ENCODE data around the gene LPIN1.
"Not testable (repeated sequence)": the region's sequence is repeated elsewhere in the genome, so short reads cannot be mapped to it uniquely, and the experiment has no call there.

Gene LPIN1

DNA sequence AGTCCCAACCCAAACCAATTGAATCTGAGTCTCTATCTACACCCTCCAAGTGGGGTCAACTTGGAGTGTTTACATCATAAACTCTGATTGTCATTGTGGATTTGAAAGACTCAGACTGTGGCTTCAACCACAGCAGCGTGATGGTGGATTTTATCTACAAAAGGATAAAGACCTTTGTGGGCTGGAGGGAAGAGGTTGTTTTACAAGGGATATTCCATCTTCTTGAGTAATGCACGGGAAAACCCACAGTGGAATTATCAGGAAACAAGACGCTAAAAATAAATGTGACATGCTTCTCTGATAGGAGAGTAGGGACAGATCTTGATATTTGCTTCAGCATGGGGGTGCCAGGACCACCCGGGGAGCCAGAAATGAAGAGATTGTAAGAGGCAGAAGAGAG lies 93.5 kb downstream of the LPIN1 start:
- DNase-seq: no peak

DNA sequence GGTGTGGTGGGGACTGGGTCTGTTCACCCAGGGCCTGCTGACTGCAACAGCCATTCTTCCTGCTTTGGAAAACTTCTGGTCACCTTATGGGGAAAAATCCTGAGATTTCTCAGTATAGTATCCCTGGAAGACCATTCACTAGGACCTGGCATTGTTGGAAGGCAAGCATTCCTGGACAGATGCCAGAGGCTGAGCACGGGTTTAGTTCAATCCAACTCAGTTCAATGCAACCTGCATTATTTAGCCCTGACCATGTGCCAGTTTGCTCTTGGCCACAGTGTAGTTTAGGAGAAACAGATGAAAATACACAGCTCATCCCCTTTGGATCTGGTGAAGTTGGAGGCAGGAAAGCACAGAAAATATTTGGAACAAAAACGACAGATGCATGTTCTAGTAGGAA lies 95.9 kb downstream of the LPIN1 start:
- no peak for DNase-seq

DNA sequence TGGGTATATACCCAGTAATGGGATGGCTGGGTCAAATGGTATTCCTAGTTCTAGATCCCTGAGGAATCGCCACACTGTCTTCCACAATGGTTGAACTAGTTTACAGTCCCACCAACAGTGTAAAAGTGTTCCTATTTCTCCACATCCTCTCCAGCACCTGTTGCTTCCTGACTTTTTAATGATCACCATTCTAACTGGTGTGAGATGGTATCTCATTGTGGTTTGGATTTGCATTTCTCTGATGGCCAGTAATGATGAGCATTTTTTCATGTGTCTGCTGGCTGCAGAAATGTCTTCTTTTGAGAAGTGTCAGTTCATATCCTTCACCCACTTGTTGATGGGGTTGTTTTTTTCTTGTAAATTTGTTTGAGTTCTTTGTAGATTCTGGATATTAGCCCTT lies 98.4 kb downstream of the LPIN1 start:
- not testable (repeated sequence) for DNase-seq

DNA sequence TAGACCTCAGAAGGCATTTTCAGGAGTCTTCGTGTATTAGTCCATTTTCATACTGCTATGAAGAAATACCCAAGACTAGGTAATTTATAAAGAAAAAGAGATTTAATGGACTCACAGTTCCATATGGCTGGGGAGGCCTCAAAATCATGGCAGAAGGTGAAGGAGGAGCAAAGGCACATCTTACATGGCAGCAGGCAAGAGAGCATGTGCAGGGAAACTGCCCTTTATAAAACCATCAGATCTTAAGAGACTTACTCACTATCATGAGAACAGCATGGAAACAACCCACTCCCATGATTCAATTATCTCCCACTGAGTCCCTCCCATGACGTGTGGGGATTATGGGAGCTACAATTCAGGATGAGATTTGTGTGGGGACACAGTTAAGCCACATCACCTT lies 101.5 kb downstream of the LPIN1 start:
- DNase-seq: not testable (repeated sequence)

DNA sequence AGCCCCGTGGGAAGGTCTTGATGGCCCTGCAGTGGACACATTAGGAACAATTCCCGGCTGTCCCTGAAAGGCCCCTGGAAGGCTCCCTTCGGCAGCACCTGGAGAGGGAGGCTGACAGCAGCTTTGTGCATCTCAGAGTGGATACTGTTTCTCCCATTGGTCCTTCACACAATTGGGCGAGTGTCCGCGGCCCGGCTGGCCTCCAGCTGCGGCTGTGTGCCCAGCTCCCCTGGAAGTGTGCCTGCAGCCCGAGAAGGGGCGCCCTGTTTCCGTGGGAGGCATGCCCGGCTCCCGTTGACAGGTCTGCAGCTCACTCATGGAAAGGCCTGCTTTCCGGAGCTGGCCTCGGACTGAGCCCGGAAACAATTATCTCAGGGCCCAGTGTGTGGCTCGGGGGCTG lies 103.7 kb downstream of the LPIN1 start:
- no peak for DNase-seq

DNA sequence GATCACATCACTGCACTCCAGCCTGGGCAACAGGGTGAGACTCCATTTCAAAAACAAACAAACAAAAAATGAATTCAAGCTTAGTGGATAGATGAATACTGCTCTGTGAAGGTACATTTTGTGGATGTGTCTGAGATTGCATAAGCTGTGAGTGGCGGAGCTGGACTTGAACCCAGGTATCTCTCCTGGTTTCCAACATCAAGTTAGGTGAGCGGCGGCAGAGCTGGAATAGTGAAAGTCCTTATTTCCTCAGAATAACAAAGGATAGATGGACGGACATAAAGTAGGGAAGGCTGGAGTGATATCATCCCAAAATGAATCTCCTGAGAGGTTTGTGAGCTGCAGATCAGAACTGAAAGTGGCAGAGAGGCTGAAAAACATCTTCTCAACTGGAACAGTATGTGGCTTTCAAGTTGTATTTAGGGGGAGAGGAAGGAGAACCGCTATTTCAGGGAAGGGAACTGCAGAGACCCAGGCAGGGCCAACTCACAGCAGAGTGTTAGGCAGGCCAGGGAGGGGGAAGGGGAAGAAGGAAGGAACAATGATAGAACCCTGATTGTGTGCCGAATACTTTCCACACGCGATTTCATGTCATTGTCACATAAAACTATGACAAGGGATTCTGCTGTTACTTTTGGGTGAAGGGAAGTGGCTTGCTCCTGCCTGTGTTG lies 106.2 kb downstream of the LPIN1 start:
- DNase-seq: no peak

DNA sequence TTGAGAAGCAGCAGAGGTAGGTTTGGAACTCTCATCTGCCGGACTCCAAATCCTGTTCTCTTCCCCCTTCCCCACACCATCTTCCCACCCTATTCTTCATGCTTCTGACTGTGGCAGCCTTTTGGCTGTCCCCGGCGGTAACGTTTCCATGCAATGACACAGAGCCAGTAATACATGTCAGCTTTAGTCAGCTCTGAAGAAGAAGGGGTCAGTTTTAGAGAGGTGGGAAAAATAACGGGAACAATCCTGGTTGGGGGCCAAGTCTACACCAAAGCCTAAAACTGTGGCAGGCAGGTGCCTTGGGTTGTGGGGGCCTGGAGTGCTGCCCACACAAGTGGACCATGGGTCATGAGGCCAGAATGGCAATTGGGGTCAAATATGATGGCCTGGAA lies 106.8 kb downstream of the LPIN1 start:
- DNase-seq: no peak

DNA sequence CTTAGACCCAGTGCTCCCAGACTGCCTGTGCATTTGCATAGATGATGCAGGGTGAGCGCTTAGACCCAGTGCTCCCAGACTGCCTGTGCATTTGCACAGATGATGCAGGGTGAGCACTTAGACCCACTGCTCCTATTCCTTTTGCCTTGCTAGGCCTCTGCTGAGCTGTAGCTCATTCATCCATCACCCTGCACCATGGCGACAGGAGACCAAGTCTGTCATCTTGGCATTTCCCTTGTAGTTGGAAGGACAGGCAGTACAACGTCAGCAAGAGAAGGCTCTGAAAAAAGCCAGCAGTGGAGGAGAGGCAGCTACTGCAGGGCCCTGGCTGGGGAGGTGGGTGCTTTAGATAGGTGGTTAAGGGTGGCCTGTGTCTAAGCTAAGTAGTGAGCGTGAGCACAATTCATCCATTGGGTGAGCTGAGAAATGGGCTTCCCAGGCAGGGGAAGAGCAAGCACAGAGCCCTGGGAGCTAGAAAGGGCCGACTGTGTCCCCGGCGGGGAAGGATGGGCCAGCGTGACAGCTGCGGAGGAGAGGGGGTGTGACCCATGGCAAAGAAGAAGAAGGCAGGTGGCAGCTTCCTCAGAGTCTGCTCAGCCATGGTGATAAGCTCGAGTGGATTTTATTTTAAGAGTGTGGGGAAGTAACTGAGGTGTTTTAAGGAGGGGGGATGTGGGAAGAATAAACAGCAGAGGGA lies 108.8 kb downstream of the LPIN1 start:
- DNase-seq: no peak

DNA sequence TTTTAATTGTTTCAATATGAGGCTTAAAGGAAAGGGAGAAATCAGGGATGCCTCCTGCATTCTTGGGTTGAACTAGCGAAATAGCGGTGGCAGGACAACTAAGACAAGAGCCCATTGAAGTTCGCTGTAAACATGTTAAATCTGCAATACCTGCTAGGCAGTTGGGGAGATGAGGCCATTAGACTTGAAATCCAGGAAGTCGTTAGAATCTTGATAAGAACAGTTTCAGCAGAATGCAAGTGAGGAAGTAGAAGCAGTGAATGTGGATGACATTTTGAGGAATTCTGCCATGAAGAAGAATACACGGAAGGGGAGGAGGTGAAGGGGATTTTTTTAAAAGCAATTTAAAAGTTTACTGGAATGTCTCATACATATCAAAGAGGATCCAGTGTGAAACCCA lies 109.7 kb downstream of the LPIN1 start:
- no peak for DNase-seq

DNA sequence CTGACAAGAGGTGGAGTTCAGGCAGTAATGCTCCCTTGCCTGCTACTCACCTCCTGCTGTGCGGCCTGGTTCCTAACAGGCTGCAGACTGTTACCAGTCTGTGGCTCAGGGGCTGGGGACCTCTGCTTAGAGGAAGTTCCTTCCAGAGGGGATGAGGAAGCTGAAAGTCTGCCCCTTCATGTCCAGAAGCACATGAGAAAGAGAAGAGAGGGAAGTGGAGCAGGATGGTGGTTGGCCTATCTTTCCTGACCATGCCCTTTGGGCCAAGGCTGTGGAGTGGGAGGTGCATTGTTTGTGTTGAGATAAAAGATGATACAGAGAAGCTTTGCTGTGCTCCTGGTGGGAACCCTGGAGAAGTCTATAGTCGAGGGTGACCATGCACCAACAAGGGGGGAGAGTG lies 112.5 kb downstream of the LPIN1 start:
- DNase-seq: no peak

DNA sequence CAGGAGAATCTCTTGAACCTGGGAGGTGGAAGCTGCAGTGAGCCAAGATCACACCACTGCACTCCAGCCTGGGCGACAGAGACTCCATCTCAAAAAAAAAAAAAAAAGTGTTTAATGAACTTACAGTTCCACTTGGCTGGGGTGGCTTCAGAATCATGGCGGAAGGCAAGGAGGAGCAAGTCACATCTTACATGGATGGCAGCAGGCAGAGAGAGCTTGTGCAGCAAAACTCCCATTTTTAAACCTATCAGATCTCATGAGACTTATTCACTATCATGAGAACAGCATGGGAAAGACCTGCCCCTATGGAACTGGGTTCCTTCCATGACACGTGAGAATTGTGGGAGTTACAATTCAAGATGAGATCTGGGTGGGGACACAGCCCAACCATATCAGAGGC lies 113.5 kb downstream of the LPIN1 start:
- DNase-seq: not testable (repeated sequence)

DNA sequence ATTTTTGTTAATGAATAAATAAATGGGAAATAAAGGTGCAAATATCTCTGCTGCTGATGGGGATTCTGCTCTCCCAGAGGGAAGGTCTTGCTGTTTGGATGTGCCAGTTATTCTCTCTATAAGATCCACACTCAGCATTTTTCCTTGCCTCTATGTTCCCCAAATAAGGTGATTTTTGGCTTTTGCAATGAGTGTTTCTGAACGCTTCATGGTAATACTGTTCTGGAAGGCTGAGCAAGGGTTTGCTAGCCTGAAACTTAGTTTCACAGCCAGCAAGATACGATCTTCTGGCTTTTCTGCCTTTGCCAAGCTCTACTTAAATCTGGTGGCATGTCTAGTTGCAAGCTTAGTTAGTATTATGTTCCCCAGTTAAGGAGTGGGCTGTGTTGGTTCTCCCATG lies 114.6 kb downstream of the LPIN1 start:
- DNase-seq: no peak

DNA sequence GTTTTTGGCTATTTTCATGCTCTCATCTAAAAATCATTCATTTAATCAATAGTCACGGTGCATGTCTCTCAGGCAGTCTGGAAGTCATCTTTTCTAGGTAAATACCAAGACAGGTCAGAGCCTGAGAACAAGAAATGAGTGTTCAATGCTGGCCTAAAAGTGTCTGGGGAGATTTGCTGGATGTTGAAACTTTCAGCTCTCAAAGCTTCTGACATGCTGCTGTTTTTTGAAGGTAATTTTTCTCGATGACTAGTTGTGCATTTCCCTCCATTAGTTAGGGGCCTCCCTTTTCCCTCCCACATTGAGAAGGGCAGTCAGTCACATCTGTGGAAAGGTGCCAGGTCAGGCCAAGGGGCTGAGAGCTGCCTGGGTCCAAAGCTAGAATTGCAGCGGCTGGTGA lies 115.6 kb downstream of the LPIN1 start:
- DNase-seq: no peak

DNA sequence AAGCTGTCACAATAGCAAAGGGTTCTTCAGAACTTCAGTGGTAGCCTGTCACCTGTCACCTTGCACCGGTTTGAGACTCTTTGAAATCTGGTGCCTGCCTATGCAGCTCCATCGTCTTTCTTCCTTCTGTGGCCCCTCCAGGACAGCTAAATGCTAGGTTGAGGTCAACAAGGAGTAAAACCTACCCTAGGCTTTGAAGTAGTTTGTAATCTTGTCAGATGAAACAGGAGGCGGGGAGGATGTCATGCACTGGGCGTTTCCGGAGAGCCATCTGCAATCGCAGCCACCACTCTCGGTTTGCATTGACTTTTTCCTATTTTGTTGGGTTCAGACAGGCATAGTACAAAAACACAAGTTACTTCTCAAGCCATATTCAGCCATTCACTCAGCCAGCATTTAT lies 116.7 kb downstream of the LPIN1 start:
- no peak for DNase-seq

DNA sequence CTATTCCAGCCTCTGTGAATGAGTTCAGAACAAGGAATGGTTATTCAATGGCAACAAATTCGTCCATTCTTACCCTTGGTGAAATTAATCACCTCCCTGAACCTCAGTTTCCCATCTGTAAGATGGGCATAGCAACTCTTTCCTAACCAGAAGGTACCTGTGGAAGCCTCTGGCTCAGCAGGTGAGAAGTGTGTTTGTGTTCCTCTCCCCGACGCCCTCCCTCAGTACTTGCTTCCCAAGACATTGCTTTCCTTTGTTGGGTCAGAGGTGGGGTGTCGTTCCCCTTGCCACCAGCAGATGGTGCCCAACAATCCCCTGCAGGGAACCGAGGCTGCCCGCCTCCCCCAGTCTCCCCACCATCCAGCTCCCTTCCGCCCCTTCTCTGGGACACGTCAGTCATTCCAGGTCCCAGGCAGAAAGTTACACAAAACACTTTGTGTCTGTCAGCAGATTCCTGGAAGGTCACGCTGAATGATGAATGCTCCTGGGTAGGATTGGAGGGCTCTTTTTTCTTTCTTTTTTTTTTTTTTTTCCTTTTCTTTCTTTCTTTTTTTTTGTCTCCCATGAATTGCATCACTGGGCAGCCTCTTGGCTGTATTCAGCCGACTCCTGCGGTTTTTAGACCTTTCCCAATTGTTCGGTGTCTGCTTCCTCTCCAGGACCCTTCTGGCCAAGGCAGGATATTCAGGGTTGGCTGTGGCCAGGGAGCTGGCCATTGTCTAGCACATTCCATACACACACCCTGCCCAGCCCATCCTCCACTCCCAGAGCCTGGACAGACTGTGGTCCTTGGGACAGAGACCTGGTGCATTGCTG lies 117.3 kb downstream of the LPIN1 start:
- peak; percentile 61 for DNase-seq

DNA sequence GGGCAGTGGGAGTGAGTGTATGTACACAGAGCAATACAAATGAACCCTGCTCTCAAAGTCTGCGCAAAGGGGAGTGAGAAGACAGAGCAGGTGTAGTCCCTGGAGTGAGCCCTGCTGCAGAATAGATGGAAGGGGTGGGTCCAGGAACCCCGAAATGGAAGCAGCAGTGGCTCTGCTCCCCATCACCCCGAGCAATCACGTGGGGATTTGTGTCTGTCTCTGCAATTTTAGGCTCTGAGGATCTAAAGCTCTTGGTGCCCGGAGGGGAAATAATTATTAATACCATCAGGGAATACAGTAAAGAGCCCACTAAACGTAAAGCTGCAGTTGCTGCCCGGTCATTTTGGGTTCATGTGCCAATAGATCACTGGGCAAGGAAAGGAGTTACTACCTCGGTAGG lies 118.3 kb downstream of the LPIN1 start:
- DNase-seq: no peak

DNA sequence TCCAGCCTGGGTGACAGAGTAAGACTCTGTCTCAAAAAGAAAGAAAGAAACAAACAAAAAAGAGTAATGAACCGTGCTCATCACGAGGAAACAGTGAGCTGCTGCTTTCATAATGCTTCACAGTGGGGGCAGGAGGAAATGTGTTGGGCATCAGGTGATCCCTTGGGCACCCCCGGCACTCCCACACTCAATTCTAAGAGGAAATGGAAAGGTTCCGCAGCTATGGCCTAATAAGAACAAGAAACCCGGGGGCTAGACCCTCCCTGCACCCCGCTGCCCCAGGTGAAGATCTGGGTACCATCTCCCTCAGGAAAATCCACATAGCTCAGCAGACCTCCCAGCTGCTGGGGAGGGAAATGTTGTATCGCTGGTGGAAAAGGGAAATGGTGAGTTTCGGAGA lies 118.9 kb downstream of the LPIN1 start:
- no peak for DNase-seq

DNA sequence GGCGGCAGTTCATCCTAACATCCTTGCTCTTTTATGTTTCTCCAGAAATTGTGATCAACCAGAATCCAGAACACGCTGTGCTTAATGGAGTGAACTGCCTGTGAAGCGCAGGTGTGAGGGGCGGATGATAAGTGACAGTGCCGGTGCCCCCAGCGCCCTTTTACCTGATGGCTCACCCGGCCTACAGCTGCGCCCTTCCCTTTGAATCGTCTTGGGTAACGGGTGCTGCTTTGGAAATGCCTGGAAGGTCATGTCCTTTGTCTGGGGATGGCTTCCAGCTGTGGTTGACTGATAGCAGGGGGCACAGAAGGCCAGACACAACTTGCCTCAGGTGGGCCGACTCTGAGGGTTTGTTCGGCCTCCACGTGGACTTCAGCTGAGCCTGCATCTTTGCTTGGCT lies 119.4 kb downstream of the LPIN1 start:
- DNase-seq: no peak

DNA sequence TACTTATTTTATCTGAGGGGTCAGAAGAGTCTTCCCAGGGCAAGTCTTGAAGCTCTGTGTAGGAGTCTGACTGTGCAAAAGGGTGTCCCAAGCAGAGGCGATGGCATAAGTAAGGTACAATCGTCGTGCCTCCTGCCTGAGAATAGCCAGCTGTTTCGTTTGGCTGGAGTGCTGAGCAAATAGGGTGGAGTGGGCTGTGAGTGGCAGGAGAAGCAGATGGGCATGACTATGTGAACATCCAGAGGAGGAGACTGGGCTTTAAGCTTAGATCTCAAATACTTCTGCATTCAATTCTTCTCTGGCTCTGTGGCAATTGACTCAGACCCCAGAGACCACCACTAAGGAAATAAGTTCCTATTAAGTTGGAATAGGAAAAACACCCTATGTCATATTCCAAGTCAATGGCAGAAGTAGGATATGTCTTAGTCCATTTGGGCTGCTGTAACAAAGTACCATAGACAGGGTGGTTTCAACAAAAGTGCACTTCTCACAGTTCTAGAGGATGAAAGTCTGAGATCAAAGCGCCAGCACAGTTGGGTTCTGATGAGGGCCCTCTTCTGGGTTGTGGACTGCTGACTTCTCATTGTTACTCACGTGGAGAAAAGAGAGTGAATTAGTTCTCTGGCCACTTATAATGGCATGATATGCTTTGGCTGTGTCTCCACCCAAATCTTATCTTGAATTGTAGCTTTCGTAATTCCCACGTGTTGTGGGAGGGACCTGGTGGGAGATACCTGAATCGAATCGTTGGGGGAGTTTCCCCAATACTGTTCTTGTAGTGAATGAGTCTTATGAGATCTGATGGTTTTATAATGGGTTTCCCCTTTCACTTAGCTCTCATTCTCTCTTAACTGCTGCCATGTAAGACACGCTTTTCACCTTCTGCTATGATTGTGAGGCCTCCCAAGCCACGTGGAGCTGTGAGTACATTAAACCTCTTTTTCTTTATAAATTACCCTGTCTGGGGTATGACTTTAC lies 120.2 kb downstream of the LPIN1 start:
- no peak for DNase-seq

DNA sequence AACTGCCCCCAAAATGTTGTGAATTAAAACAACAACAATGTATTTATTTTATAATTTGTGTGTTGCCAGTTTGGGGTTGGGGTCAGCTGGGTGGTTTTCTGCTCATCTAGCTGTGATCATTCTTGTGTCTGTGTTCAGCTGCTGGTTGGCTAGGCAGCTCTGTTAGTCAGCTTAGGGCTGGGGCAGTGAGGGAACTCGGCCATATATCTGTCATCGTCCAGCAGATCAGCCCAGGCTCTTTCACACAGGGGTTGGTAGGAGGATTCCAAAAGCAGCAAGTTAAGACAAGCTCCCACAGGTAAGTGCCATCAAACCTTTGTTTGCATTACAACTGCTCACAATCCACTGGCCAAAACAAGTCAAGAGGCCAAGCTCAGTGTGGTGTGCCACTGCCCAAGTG lies 121.5 kb downstream of the LPIN1 start:
- DNase-seq: no peak

DNA sequence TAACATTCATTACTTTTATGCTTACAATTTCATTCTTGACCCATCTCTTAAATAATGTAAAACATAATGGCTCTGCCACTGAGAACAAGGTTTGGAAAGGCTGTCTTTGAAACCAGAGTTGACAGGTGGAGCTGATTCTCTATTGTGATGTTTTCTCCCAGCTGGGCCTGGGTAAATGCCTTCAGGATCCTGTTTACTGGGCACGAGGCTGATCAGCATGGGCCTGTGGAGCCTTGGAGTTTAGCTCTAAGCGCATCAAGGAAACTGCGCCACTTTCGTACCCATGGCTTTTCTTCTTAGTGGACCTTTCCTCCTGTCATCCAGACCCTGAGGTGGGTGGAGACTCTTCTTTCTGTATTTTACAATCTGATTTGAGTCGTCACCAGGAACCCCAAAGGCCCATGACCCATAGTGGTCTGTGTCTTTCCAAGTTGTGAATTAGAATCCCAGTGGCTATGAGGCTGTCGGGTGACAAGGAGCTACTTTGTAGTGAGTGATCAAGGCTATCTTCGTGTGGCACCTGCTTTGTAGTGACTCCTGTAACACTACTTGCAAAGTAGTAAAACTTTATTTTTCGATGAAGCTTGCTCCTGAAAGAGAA lies 123.1 kb downstream of the LPIN1 start:
- DNase-seq: no peak

DNA sequence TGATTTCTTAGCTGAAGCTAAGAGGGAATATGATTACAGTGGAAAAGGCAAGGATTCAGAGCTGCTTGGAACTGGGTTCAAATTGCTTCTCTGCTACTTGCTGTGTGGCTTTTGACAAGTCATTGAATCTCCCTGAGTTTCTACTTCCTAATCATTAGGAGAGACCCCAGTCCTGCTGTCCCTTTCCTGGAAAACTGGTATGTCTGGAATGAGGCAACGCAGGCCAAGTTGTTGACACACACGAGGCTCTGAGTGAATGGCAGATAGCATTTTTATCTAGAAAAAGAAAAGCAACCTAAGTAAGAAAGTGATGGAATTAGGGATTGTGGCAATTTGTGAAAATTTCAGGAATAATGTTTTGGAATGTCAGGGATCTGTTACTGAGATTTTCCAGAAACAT lies 123.6 kb downstream of the LPIN1 start:
- no peak for DNase-seq

DNA sequence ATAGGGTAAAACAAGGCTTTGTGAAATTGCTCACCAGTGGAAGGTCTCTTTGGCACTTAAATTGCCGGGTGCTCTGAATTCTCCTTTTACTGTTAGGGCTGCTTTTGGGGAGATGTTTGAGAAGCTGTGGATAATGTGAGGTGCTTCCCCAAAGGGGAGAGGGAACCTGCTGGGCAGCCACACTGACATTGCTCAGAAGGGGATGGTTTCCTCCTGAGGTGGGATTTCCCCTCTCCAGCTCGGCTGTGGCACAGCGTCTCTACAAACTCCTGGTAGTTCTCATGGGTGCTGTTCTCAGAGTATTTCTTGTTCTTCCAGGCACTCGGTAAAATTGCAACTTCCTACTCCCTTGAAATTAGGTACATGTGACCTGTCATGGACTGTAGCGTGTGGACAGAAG lies 124.2 kb downstream of the LPIN1 start:
- no peak for DNase-seq
